DOHH2 (cell line): Measurements from ENCODE around the gene FRMPD1.

Experiments used
- CTCF ChIP-seq: fragments of 200-600 bp; sonication (generic); IDR thresholded peaks from one replicate; pipeline ENCODE4 v1.5.1; 2014; ENCODE audit warnings: antibody characterized with exemption, mild to moderate bottlenecking, low read depth, low read length; ENCODE audit not compliant: poor library complexity, severe bottlenecking
- EZH2phosphoT487 ChIP-seq: fragments of 200-600 bp; sonication (generic); IDR thresholded peaks from 2 replicates; pipeline ENCODE4 v1.6.1; 2017; ENCODE audit warnings: borderline replicate concordance, mild to moderate bottlenecking, antibody characterized with exemption, low read length, moderate library complexity, mixed read lengths

DNA sequence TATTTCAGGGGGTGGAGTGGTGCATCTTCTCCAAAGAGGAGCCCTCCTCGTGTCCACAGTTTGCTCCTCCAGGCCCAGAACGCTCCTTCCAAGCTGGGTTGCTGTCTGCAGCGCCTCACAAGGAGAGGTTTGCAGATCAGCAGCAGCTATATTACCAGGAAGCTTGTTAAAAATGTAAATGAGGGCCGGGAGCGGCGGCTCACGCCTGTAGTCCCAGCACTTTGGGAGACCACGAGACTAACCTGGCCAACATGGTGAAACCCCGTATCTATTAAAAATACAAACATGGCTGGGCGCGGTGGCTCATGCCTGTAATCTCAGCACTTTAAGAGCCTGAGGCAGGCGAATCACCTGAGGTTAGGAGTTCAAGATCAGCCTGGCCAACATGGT is 25.0 kb upstream of the FRMPD1 start:
- TF ChIP-seq CTCF (no peak), EZH2phosphoT487 (no peak)
